HepG2 (cell line): ENCODE data around the gene RPA1. TPM values are rescaled to one million over a fixed set of nuclear protein-coding genes. Genes with fewer than 3 reads are reported as not detected.

Source experiments
- ARHGAP35 ChIP-seq: sonication (generic); formaldehyde crosslinking; IDR thresholded peaks from 2 replicates; pipeline ENCODE4 v1.9.0; 2022; ENCODE audit warnings: mild to moderate bottlenecking, inconsistent platforms, moderate library complexity, missing genetic modification reagents, borderline replicate concordance
- EED ChIP-seq: sonication (generic); formaldehyde crosslinking; IDR thresholded peaks from 2 replicates; pipeline ENCODE4 v1.5.0; 2020; ENCODE audit warnings: mild to moderate bottlenecking, missing genetic modification reagents
- HES4 ChIP-seq: sonication (generic); formaldehyde crosslinking; IDR thresholded peaks from 2 replicates; pipeline ENCODE4 v1.9.0; 2021; ENCODE audit warnings: mild to moderate bottlenecking, missing genetic modification reagents, borderline replicate concordance
- HOXA9 ChIP-seq: sonication (generic); formaldehyde crosslinking; IDR thresholded peaks from 2 replicates; pipeline ENCODE4 v1.8.1; 2022; ENCODE audit warnings: missing genetic modification reagents, mild to moderate bottlenecking, moderate library complexity, borderline replicate concordance
- KLF16 ChIP-seq, 2 experiments: sonication (generic) in 1 of 2; formaldehyde crosslinking in 1 of 2; IDR thresholded peaks; 2 replicates each; pipeline versions ENCODE4 v1.6.1 to v1.8.0; 2016 to 2023; ENCODE audit warnings: missing genetic modification reagents in 2 of 2, missing compliant biosample characterization in 1 of 2
- MED1 ChIP-seq: sonication (generic); formaldehyde crosslinking; IDR thresholded peaks from 2 replicates; pipeline ENCODE4 v1.4.0; 2020; ENCODE audit warnings: missing genetic modification reagents
- MED13 ChIP-seq: sonication (generic); formaldehyde crosslinking; IDR thresholded peaks from 2 replicates; pipeline ENCODE4 v1.5.0; 2020; ENCODE audit warnings: missing genetic modification reagents
- MEIS2 ChIP-seq: sonication (generic); formaldehyde crosslinking; IDR thresholded peaks from 2 replicates; pipeline ENCODE4 v1.9.0; 2021; ENCODE audit warnings: mild to moderate bottlenecking, missing genetic modification reagents
- NCOA2 ChIP-seq: sonication (generic); formaldehyde crosslinking; IDR thresholded peaks from 2 replicates; pipeline ENCODE4 v1.8.0; 2022; ENCODE audit warnings: inconsistent platforms
- NR2F6 ChIP-seq, 2 experiments: IDR thresholded peaks; 2 replicates each; pipeline ENCODE4 v1.6.1; 2016; ENCODE audit warnings: antibody characterized with exemption in 1 of 2, mild to moderate bottlenecking in 1 of 2
- PHF8 ChIP-seq: sonication (generic); formaldehyde crosslinking; IDR thresholded peaks from 2 replicates; pipeline ENCODE4 v1.5.0; 2020; ENCODE audit warnings: missing genetic modification reagents
- PPARG ChIP-seq: conservative IDR thresholded peaks from 2 replicates; pipeline ENCODE4 v1.6.1; 2016; ENCODE audit warnings: missing biosample characterization, missing genetic modification reagents
- RBFOX2 ChIP-seq: fragments of 200-400 bp; formaldehyde crosslinking; IDR thresholded peaks from 2 replicates; pipeline ENCODE4 v1.6.1; 2017; ENCODE audit warnings: low read depth, mild to moderate bottlenecking, low read length
- RBM39 ChIP-seq: fragments of 200-400 bp; formaldehyde crosslinking; IDR thresholded peaks from one replicate; pipeline ENCODE4 v1.6.1; 2018; ENCODE audit warnings: antibody characterized with exemption, mild to moderate bottlenecking, low read depth, low read length; ENCODE audit not compliant: poor library complexity, severe bottlenecking
- SSRP1 ChIP-seq: IDR thresholded peaks from 2 replicates; pipeline ENCODE4 v1.6.1; 2016; ENCODE audit warnings: control low read depth
- TBX2 ChIP-seq: sonication (generic); formaldehyde crosslinking; IDR thresholded peaks from 2 replicates; pipeline ENCODE4 v1.5.0; 2020; ENCODE audit warnings: missing genetic modification reagents, mild to moderate bottlenecking, borderline replicate concordance
- TMF1 ChIP-seq: sonication (generic); formaldehyde crosslinking; IDR thresholded peaks from 2 replicates; pipeline ENCODE4 v1.8.1; 2022; ENCODE audit warnings: low read depth, missing genetic modification reagents
- XRCC5 ChIP-seq: fragments of 200-400 bp; formaldehyde crosslinking; optimal IDR thresholded peaks from 2 replicates; pipeline ENCODE3; 2017; ENCODE audit warnings: mild to moderate bottlenecking, low read length
- ZBTB7A ChIP-seq: sonication (generic); formaldehyde crosslinking; IDR thresholded peaks from 2 replicates; pipeline ENCODE4 v1.8.0; 2022; ENCODE audit warnings: mild to moderate bottlenecking, missing genetic modification reagents
- ZFYVE20 ChIP-seq: sonication (generic); formaldehyde crosslinking; IDR thresholded peaks from 2 replicates; pipeline ENCODE4 v1.8.0; 2023; ENCODE audit warnings: low read depth, mild to moderate bottlenecking, moderate library complexity, missing genetic modification reagents, borderline replicate concordance
- ZNF235 ChIP-seq: sonication (generic); formaldehyde crosslinking; IDR thresholded peaks from 2 replicates; pipeline ENCODE4 v1.8.1; 2023; ENCODE audit warnings: mild to moderate bottlenecking, missing genetic modification reagents, borderline replicate concordance
- ZNF614 ChIP-seq: IDR thresholded peaks from 2 replicates; pipeline ENCODE4 v1.6.1; 2018; ENCODE audit warnings: missing biosample characterization, missing genetic modification reagents, inconsistent platforms, borderline replicate concordance
- ZNF678 ChIP-seq: sonication (generic); formaldehyde crosslinking; IDR thresholded peaks from 2 replicates; pipeline ENCODE4 v1.4.0; 2020; ENCODE audit warnings: mild to moderate bottlenecking, missing genetic modification reagents
- polyA plus RNA-seq, 8 experiments: library from polyadenylated mRNA; depleted of rRNA in 3 of 8; stranded (reverse) in 7 of 8; unstranded in 1 of 8; fragments of >200 nt; fragmentation: Illumina TruSeq in 4 of 8; extraction: Trizol in 4 of 8; gene quantifications; 2 replicates each; pipeline versions ENCODE4 v1.2.1 to v1.2.3, GENCODE V29; 2011 to 2016; ENCODE audit warnings: low read depth in 4 of 8, missing spikeins in 1 of 8, mixed read lengths in 1 of 8; ENCODE audit not compliant: insufficient read depth in 1 of 8
- total RNA-seq, 5 experiments: library from RNA; depleted of rRNA; stranded (reverse); fragments of >200 nt; fragmentation: Illumina TruSeq; extraction: Trizol; gene quantifications; 2 replicates each; pipeline ENCODE4 v1.2.3, GENCODE V29; 2016; ENCODE audit warnings: low read depth in 1 of 5
- TF ChIP-seq, protein P1 (sequence below): sonication (generic); formaldehyde crosslinking; IDR thresholded peaks from 2 replicates; pipeline ENCODE4 v1.5.1; 2020; ENCODE audit warnings: missing genetic modification reagents, mild to moderate bottlenecking, borderline replicate concordance
- TF ChIP-seq, protein P2 (sequence below): sonication (generic); formaldehyde crosslinking; IDR thresholded peaks from 2 replicates; pipeline ENCODE4 v1.4.0; 2020; ENCODE audit warnings: missing genetic modification reagents
- TF ChIP-seq, protein P3 (sequence below): sonication (generic); formaldehyde crosslinking; IDR thresholded peaks from 2 replicates; pipeline ENCODE4 v1.8.0; 2022; ENCODE audit warnings: mild to moderate bottlenecking, missing genetic modification reagents

The RPA1 gene
- total and polyA plus RNA-seq, 2 of the 13 experiments (the other 11 are each of a cell fraction or from before 2014, with no cell fraction given), result 13.9 to 37.6 TPM

DNA sequence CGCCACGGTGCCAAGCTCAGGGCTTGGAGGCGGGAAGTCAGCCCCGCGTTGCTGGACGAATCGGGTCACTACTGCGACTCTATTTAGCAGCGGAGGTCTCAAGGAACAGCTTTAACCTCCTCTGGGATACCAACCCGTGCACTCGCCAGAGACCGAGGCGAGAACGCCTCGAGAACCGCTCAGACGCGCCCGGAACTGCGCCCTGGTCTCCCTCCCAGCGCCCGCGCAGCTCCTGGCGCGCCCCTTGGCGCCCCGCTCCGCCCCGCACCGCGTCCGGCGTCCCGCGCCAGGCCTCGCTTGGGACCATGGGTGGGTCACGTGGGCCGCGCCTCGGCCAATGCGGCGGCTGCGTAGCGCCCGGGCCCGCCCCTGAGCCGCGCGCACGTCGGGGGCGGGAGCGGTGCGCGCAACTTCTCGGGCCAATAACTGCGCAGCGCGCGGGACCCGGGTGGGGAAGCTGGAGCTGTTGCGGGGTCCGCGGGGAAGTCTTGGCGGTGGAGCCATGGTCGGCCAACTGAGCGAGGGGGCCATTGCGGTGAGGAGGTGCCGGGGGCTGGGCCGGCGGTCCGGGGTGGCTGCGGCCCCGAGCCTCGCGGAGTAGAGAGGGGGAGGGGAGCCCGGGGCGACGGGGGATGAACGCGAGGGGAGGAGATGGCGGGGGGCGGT is at the start of gene RPA1, which contains the start of gene SMYD4 (continued):
- TF ChIP-seq, protein P1, sequence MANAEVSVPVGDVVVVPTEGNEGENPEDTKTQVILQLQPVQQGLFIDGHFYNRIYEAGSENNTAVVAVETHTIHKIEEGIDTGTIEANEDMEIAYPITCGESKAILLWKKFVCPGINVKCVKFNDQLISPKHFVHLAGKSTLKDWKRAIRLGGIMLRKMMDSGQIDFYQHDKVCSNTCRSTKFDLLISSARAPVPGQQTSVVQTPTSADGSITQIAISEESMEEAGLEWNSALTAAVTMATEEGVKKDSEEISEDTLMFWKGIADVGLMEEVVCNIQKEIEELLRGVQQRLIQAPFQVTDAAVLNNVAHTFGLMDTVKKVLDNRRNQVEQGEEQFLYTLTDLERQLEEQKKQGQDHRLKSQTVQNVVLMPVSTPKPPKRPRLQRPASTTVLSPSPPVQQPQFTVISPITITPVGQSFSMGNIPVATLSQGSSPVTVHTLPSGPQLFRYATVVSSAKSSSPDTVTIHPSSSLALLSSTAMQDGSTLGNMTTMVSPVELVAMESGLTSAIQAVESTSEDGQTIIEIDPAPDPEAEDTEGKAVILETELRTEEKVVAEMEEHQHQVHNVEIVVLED, result peak; percentile 94
- TF ChIP-seq PHF8 (CRISPR knock-in tag) (peak; percentile 78), HES4 (CRISPR knock-in tag) (peak; percentile 81; the same call in 1 of the 2 replicates), ZNF678 (CRISPR knock-in tag) (no peak), ZFYVE20 (CRISPR knock-in tag) (0 out of 2 replicates have a peak, but pooled peaks have one; percentile 37), RBFOX2 (peak; percentile 84), PPARG (CRISPR knock-in tag) (0 out of 2 replicates have a peak, but pooled peaks have one; percentile 15), ZNF614 (CRISPR knock-in tag) (no peak), MED13 (CRISPR knock-in tag) (no peak; the same call in 1 of the 2 replicates), ZNF235 (peak; percentile 74; the same call in 1 of the 2 replicates), KLF16 (CRISPR knock-in tag; IDR thresholded peaks at IDR 0.05) (0 out of 4 replicates have a peak, but pooled peaks of 1 of the 2 experiments have one; percentile 37), EED (CRISPR knock-in tag) (no peak; the same call in 1 of the 2 replicates), TBX2 (CRISPR knock-in tag) (peak; percentile 11; the same call in 1 of the 2 replicates), TMF1 (CRISPR knock-in tag) (no peak), NR2F6 (IDR thresholded peaks at IDR 0.05) (no peak), NR2F6 (CRISPR knock-in tag; IDR thresholded peaks at IDR 0.05) (no peak), XRCC5 (no peak), ARHGAP35 (CRISPR knock-in tag) (no peak; the same call in 1 of the 2 replicates), RBM39 (no peak), ZBTB7A (no peak), SSRP1 (CRISPR knock-in tag) (no peak), MEIS2 (CRISPR knock-in tag) (peak; percentile 37; the same call in 1 of the 2 replicates), NCOA2 (CRISPR knock-in tag) (no peak), HOXA9 (CRISPR knock-in tag) (no peak), MED1 (no peak)
- TF ChIP-seq, protein P2, sequence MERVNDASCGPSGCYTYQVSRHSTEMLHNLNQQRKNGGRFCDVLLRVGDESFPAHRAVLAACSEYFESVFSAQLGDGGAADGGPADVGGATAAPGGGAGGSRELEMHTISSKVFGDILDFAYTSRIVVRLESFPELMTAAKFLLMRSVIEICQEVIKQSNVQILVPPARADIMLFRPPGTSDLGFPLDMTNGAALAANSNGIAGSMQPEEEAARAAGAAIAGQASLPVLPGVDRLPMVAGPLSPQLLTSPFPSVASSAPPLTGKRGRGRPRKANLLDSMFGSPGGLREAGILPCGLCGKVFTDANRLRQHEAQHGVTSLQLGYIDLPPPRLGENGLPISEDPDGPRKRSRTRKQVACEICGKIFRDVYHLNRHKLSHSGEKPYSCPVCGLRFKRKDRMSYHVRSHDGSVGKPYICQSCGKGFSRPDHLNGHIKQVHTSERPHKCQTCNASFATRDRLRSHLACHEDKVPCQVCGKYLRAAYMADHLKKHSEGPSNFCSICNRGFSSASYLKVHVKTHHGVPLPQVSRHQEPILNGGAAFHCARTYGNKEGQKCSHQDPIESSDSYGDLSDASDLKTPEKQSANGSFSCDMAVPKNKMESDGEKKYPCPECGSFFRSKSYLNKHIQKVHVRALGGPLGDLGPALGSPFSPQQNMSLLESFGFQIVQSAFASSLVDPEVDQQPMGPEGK (CRISPR knock-in tag), result no peak
- TF ChIP-seq, protein P3, sequence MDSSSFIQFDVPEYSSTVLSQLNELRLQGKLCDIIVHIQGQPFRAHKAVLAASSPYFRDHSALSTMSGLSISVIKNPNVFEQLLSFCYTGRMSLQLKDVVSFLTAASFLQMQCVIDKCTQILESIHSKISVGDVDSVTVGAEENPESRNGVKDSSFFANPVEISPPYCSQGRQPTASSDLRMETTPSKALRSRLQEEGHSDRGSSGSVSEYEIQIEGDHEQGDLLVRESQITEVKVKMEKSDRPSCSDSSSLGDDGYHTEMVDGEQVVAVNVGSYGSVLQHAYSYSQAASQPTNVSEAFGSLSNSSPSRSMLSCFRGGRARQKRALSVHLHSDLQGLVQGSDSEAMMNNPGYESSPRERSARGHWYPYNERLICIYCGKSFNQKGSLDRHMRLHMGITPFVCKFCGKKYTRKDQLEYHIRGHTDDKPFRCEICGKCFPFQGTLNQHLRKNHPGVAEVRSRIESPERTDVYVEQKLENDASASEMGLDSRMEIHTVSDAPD (CRISPR knock-in tag), result no peak
